ENCODE data around the gene ZNF76. TPM values are rescaled to one million over a fixed set of nuclear protein-coding genes. Genes with fewer than 3 reads are reported as not detected.

The ZNF76 gene
- total and polyA plus RNA-seq, 12 donors = 17.9 to 67.1 (median 37.8) TPM

GRCh38 chr6:35267897-35268296, 8.4 kb downstream of the ZNF76 start:
- no peaks in the 10 kb centered on the region for H3K27me3 ChIP-seq
- ATAC-seq (no peak), DNase-seq (no peak)
- TF ChIP-seq, protein P1, sequence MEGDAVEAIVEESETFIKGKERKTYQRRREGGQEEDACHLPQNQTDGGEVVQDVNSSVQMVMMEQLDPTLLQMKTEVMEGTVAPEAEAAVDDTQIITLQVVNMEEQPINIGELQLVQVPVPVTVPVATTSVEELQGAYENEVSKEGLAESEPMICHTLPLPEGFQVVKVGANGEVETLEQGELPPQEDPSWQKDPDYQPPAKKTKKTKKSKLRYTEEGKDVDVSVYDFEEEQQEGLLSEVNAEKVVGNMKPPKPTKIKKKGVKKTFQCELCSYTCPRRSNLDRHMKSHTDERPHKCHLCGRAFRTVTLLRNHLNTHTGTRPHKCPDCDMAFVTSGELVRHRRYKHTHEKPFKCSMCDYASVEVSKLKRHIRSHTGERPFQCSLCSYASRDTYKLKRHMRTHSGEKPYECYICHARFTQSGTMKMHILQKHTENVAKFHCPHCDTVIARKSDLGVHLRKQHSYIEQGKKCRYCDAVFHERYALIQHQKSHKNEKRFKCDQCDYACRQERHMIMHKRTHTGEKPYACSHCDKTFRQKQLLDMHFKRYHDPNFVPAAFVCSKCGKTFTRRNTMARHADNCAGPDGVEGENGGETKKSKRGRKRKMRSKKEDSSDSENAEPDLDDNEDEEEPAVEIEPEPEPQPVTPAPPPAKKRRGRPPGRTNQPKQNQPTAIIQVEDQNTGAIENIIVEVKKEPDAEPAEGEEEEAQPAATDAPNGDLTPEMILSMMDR (IDR thresholded peaks at IDR 0.05) = no peak
- WGBS, 2 donors = 58 to 59% methylated on average over 2 of the region's 2 CpGs
- no peak overlapping the region for H3K4me3 ChIP-seq
- peak overlapping the region in 1 of 10 donors; percentile 27 for H3K27ac ChIP-seq
- no peaks in the 10 kb centered on the region for H3K9me3 ChIP-seq
- intact Hi-C loops (cut with DNase I) = no loop called here
- peaks cover 7 to 60% (median 25%) of the 10 kb centered on the region in 9 donors for H3K4me1 ChIP-seq
- peaks cover 0 to 22% (median 0%) of the 10 kb centered on the region in 9 donors for H3K36me3 ChIP-seq

GRCh38 chr6:35272005-35272404, 12.5 kb downstream of the ZNF76 start:
- TF ChIP-seq, protein P1 (IDR thresholded peaks at IDR 0.05) = no peak
- Histone ChIP-seq H3K9me3 (no peaks in the 10 kb centered on the region), H3K4me3 (no peak overlapping the region), H3K27ac (no peak overlapping the region), H3K27me3 (no peaks in the 10 kb centered on the region), H3K4me1 (peaks cover 8 to 45% (median 23%) of the 10 kb centered on the region in 9 donors), H3K36me3 (peaks cover 0 to 24% (median 0%) of the 10 kb centered on the region in 9 donors)
- ATAC-seq (no peak), DNase-seq (no peak)
- intact Hi-C loops (cut with DNase I) = no loop called here
- 95 to 96% methylated on average over 2 of the region's 2 CpGs for WGBS, 2 donors

DNA sequence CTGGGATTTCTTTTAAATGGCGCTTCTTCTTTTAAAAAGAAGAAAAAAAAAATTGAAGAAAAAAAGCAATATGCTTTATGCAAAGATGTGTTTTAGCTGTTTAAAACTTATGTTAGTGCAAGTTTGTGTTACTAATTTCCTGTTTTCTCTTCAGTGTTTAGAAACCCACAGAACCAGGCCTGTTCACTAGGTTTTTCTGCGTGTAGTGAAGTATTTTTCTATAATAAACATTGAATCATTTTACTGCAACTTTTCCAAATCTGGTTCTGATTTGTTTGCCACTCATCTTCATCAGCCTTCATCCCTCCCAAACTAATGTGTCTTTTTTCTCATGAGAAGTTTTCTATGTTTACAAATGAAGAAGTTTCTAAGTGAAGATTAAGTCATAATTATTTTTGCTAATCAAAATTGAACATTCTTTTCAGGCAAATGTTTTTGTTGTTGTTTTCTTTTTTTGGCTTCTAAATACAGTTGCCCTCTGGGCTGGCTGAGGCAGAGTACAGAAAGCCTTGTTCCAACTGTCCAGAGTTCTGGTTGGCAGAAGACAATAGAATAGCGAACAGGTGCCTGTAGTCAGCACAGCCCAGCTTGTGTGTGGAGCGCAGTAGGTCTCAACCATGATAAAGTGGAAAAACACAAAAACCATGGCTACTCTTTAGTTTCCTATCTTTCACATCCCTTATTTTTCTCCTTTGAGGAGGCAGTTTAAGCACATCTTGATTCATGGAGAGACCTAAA, 14.5 kb downstream of the ZNF76 start:
- Histone ChIP-seq H3K27me3 (no peaks in the 10 kb centered on the region), H3K9me3 (no peaks in the 10 kb centered on the region), H3K36me3 (peaks cover 0 to 24% (median 0%) of the 10 kb centered on the region in 9 donors), H3K4me3 (no peak overlapping the region), H3K27ac (peak overlapping the region in 4 of 10 donors; percentile 46 to 72 (median 66)), H3K4me1 (peaks cover 7 to 32% (median 21%) of the 10 kb centered on the region in 9 donors)
- peak in 1 of 8 donors; percentile 57 for ATAC-seq
- TF ChIP-seq, protein P1 (IDR thresholded peaks at IDR 0.05) = no peak
- 83 to 90% methylated on average over 4 of the region's 4 CpGs for WGBS, 2 donors
- intact Hi-C loops (cut with DNase I) = no loop called here
- no peak for DNase-seq

GRCh38 chr6:35275744-35276260, 16.3 kb downstream of the ZNF76 start:
- TF ChIP-seq, protein P1 (IDR thresholded peaks at IDR 0.05) = no peak
- Histone ChIP-seq H3K9me3 (no peaks in the 10 kb centered on the region), H3K27ac (peak overlapping the region in 9 of 10 donors; percentile 38 to 72 (median 63)), H3K36me3 (peaks cover 0 to 14% (median 0%) of the 10 kb centered on the region in 9 donors), H3K4me1 (peaks cover 7 to 35% (median 24%) of the 10 kb centered on the region in 9 donors), H3K27me3 (no peaks in the 10 kb centered on the region), H3K4me3 (no peak overlapping the region)
- peak in 2 of 8 donors; percentile 12 to 16 for ATAC-seq
- 71 to 82% methylated on average over 4 of the region's 4 CpGs for WGBS, 2 donors
- intact Hi-C loops (cut with DNase I) = no loop called here
- DNase-seq = no peak
